Parathyroid adenoma (tissue), 2 donors: ENCODE measurements around the gene LRRC4C.

Experiments used
- H2AFZ ChIP-seq: fragments of 300-600 bp; sonication (generic); one replicate; pipeline ENCODE4 v1.7.0; 2017; ENCODE audit warnings: antibody characterized with exemption, mild to moderate bottlenecking
- H3K27ac ChIP-seq: fragments of 300-600 bp; sonication (generic); one replicate; pipeline ENCODE4 v1.7.0; 2017
- H3K27me3 ChIP-seq: fragments of 300-600 bp; sonication (generic); one replicate; pipeline ENCODE4 v1.7.0; 2017; ENCODE audit warnings: low read length; ENCODE audit not compliant: control insufficient read depth, insufficient read depth
- H3K36me3 ChIP-seq: fragments of 300-600 bp; sonication (generic); one replicate; pipeline ENCODE4 v1.7.0; 2017; ENCODE audit warnings: low read length; ENCODE audit not compliant: control insufficient read depth, insufficient read depth
- H3K4me1 ChIP-seq: fragments of 300-600 bp; sonication (generic); one replicate; pipeline ENCODE4 v1.7.0; 2017; ENCODE audit warnings: control low read depth
- H3K4me2 ChIP-seq: fragments of 300-600 bp; sonication (generic); one replicate; pipeline ENCODE4 v1.7.0; 2017; ENCODE audit warnings: low read length
- H3K4me3 ChIP-seq: fragments of 300-600 bp; sonication (generic); one replicate; pipeline ENCODE4 v1.7.0; 2017; ENCODE audit warnings: low read depth, low read length
- H3K79me2 ChIP-seq: fragments of 300-600 bp; sonication (generic); one replicate; pipeline ENCODE4 v1.7.0; 2017; ENCODE audit warnings: control low read depth
- H3K9ac ChIP-seq: fragments of 300-600 bp; sonication (generic); one replicate; pipeline ENCODE4 v1.7.0; 2017; ENCODE audit warnings: mild to moderate bottlenecking
- H3K9me3 ChIP-seq: fragments of 300-600 bp; sonication (generic); one replicate; pipeline ENCODE4 v1.7.0; 2017; ENCODE audit warnings: low read length; ENCODE audit not compliant: control insufficient read depth
- TF ChIP-seq, protein P1 (sequence below): fragments of 300-600 bp; sonication (generic); IDR thresholded peaks from one replicate; pipeline ENCODE4 v1.7.0; 2017; ENCODE audit warnings: antibody characterized with exemption, mild to moderate bottlenecking
- donor health status: primary hyperparathyroidism.

The LRRC4C gene

DNA sequence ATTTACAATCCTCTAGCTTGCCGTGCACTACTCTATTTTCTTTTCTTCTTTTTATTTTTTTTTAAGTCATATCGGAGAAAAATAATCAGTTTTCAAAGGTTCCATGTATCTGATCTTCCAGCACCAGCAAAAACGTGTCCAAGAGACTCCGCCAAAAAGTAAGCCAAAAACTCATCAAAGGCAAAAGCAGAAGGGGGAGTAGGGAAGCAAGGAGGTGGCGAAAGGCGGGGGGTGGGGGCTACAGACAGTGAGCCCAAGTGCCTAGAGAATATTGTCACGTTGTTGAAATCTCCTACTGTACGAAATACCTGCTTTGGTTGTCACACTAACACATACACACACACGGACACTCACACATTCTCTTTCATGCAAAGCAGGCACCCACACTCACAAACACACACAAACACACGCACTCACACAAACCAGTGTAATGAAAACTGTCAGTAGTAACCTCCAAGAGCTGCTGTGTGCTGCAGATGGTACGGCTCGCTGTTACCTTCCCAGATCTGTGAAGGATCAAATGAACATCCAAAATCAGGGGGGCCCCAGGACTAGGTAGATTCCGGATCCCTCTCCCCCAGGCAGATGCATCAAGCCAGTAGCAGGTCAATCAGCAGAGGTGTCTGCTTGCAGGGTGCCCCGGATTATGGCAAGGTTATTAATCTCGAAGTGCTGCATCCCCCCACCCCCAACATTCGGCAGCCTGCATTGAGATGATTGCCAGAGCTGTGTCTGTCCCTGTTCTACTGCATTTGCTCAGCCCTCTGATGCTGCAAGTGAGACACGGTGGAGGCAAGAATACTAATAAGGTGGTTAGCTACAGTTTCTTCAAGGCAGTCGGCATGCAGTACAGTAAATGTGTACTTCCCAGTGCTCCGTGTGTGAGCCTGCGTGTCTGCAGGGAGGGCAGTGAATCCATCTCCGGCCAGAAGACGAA lies at the start of gene LRRC4C:
TSS of gene LRRC4C (minus strand) at position 188 of the 937 bp plus-strand sequence.
- H3K27me3 ChIP-seq = no peaks in the 10 kb centered on the region
- TF ChIP-seq, protein P1, sequence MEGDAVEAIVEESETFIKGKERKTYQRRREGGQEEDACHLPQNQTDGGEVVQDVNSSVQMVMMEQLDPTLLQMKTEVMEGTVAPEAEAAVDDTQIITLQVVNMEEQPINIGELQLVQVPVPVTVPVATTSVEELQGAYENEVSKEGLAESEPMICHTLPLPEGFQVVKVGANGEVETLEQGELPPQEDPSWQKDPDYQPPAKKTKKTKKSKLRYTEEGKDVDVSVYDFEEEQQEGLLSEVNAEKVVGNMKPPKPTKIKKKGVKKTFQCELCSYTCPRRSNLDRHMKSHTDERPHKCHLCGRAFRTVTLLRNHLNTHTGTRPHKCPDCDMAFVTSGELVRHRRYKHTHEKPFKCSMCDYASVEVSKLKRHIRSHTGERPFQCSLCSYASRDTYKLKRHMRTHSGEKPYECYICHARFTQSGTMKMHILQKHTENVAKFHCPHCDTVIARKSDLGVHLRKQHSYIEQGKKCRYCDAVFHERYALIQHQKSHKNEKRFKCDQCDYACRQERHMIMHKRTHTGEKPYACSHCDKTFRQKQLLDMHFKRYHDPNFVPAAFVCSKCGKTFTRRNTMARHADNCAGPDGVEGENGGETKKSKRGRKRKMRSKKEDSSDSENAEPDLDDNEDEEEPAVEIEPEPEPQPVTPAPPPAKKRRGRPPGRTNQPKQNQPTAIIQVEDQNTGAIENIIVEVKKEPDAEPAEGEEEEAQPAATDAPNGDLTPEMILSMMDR = no peak
- no peak within 1 kb of the TSS for H3K27ac ChIP-seq
- no peaks in the 10 kb centered on the region for H3K4me1 ChIP-seq
- peak within 1 kb of the TSS; percentile 28 for H2AFZ ChIP-seq
- no peaks in the 10 kb centered on the region for H3K9me3 ChIP-seq
- H3K36me3 ChIP-seq = no peaks in the 10 kb centered on the region
- no peak within 1 kb of the TSS for H3K4me3 ChIP-seq
- no peak within 1 kb of the TSS for H3K4me2 ChIP-seq
- no peak within 1 kb of the TSS for H3K9ac ChIP-seq
- no peaks in the 10 kb centered on the region for H3K79me2 ChIP-seq

DNA sequence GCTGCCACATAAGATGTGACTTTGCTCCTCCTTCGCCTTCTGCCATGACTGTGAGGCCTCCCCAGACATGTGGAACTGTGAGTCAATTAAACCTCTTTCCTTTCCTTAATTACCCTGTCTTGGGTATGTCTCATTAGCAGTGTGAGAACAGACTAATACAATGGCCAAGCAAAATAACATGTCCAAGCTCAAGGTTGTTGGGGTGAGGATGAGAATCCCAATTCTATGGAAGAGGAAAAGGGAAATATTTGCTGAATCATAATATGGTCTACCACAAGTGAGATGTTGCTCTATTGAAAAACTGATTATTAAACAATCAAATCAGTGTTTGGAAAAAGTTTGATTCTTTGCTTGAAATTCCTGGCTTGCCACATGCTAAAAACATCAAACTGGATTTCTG lies 48.7 kb upstream of the LRRC4C start:
- TF ChIP-seq, protein P1 = no peak
- H3K4me1 ChIP-seq = no peaks in the 10 kb centered on the region
- H3K79me2 ChIP-seq = no peaks in the 10 kb centered on the region
- no peak overlapping the region for H2AFZ ChIP-seq
- H3K27ac ChIP-seq = no peak overlapping the region
- no peaks in the 10 kb centered on the region for H3K9me3 ChIP-seq
- no peak overlapping the region for H3K4me3 ChIP-seq
- H3K27me3 ChIP-seq = no peaks in the 10 kb centered on the region
- H3K9ac ChIP-seq = no peak overlapping the region
- no peaks in the 10 kb centered on the region for H3K36me3 ChIP-seq
- no peak overlapping the region for H3K4me2 ChIP-seq

DNA sequence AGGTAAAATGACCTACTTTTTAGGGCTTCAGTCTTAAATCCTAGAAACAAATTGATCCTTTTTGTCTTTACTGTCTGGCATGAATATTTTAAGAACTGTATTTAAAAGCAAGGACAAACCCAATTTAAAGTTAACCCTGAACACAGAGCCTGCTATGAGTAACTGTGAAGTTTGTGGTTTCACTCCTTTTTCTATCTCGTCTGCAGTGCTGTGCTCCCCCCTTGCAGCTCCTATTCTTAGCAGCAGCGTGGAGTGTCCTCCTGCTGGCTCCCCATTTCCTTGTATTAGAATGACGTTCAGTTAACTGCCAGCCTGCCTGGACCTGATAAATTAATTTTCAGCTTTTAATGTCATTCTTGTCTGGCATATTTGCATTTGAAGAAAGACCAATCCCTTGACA lies 40.0 kb upstream of the LRRC4C start:
- H3K27ac ChIP-seq = no peak overlapping the region
- no peak overlapping the region for H3K4me2 ChIP-seq
- H3K9ac ChIP-seq = no peak overlapping the region
- H3K36me3 ChIP-seq = no peaks in the 10 kb centered on the region
- no peaks in the 10 kb centered on the region for H3K9me3 ChIP-seq
- H3K79me2 ChIP-seq = no peaks in the 10 kb centered on the region
- no peaks in the 10 kb centered on the region for H3K27me3 ChIP-seq
- no peak overlapping the region for H3K4me3 ChIP-seq
- no peaks in the 10 kb centered on the region for H3K4me1 ChIP-seq
- H2AFZ ChIP-seq = no peak overlapping the region
- TF ChIP-seq, protein P1 = no peak

GRCh38 chr11:41498726-41499125 lies 39.3 kb upstream of the LRRC4C start:
- TF ChIP-seq, protein P1 = no peak
- Histone ChIP-seq H3K4me1 (no peaks in the 10 kb centered on the region), H3K36me3 (no peaks in the 10 kb centered on the region), H3K9ac (no peak overlapping the region), H3K27me3 (no peaks in the 10 kb centered on the region), H3K27ac (no peak overlapping the region), H3K4me3 (no peak overlapping the region), H3K9me3 (no peaks in the 10 kb centered on the region), H3K4me2 (no peak overlapping the region), H2AFZ (no peak overlapping the region), H3K79me2 (no peaks in the 10 kb centered on the region)
